Uterus (tissue), 4 donors: ENCODE results near the gene TBX10. TPM values are rescaled to one million over a fixed set of nuclear protein-coding genes. Genes with fewer than 3 reads are reported as not detected.

Experiments used
- DNase-seq, 2 donors: peaks; one replicate each; pipeline ENCODE4 v3.0.0-alpha.2; 2019 to 2020
- H3K27ac ChIP-seq, 2 donors: fragments of 200-600 bp; sonication (generic); 1 replicate in 1 of 2; 2 replicates in 1 of 2; pipeline ENCODE4 v1.5.1; 2016 to 2018
- H3K27me3 ChIP-seq, 2 donors: fragments of 200-600 bp; sonication (generic); one replicate each; pipeline ENCODE4 v1.5.1; 2018 to 2019; ENCODE audit warnings: control low read depth in 1 of 2
- H3K36me3 ChIP-seq, 2 donors: fragments of 200-600 bp; sonication (generic); one replicate each; pipeline ENCODE4 v1.5.1; 2019; ENCODE audit warnings: control low read depth in 1 of 2
- H3K4me1 ChIP-seq, 2 donors: fragments of 200-600 bp; sonication (generic); one replicate each; pipeline ENCODE4 v1.5.1; 2018 to 2019; ENCODE audit warnings: control low read depth in 1 of 2
- H3K4me3 ChIP-seq, 2 donors: fragments of 200-600 bp; sonication (generic); 1 replicate in 1 of 2; 2 replicates in 1 of 2; pipeline ENCODE4 v1.5.1; 2018 to 2019; ENCODE audit warnings: mild to moderate bottlenecking in 1 of 2
- H3K9me3 ChIP-seq, 2 donors: fragments of 200-600 bp; sonication (generic); one replicate each; pipeline ENCODE4 v1.5.1; 2019; ENCODE audit warnings: control low read depth in 1 of 2
- CTCF ChIP-seq, 4 experiments: fragments of 200-600 bp in 2 of 4; fragments of 450-650 bp in 2 of 4; sonication (generic) in 2 of 4; IDR thresholded peaks; one replicate each; pipeline ENCODE4 v1.5.1; 2016 to 2019; ENCODE audit warnings: antibody characterized with exemption in 4 of 4, mild to moderate bottlenecking in 2 of 4, moderate library complexity in 1 of 4
- POLR2A ChIP-seq, 2 donors: fragments of 450-650 bp; IDR thresholded peaks; one replicate each; pipeline ENCODE4 v1.6.1; 2016; ENCODE audit warnings: antibody characterized with exemption in 2 of 2, mild to moderate bottlenecking in 1 of 2, moderate library complexity in 1 of 2
- intact Hi-C: fragments of 100-400 bp; cut with DNase I; formaldehyde crosslinking; loops from one replicate; pipeline ENCODE4 v1.15.1; 2023; ENCODE audit warnings: low total_unique reads
- total RNA-seq, 4 donors: library from RNA; depleted of rRNA in 3 of 4; stranded (reverse); fragments of >200 nt in 3 of 4; gene quantifications; one replicate each; pipeline versions ENCODE4 v1.1.0 to v1.2.4, GENCODE V29; 2014 to 2023
- donor health status: DM: yes; HTN: yes; CAD: no.

The TBX10 gene
- total RNA-seq, 4 donors from 2014 or later, result not detected

- peak overlapping the region; percentile 76 to 83 for H3K27ac ChIP-seq
Observed at GRCh38 chr11:67607507-67607906, 32.1 kb downstream of the TBX10 start.

GRCh38 chr11:67606492-67607295, 32.9 kb downstream of the TBX10 start, which contains the start of gene NDUFV1:
Gene NDUFV1, plus strand, starts transcription at chr11:67606936. Its CDS starts 69 bp downstream, at chr11:67607005.
- H3K4me3 ChIP-seq, result peak within 1 kb of the TSS; percentile 79 to 91
- peak within 1 kb of the TSS; percentile 76 to 83 for H3K27ac ChIP-seq
- H3K27me3 ChIP-seq, result no peaks in the 10 kb centered on the region
- no peaks in the 10 kb centered on the region for H3K36me3 ChIP-seq
- DNase-seq, result peak; percentile 96
- intact Hi-C loops, result no loop called here
- no peaks in the 10 kb centered on the region for H3K9me3 ChIP-seq
- TF ChIP-seq POLR2A (IDR thresholded peaks at IDR 0.05), result peak; percentile 37 to 69
- peak; percentile 67 to 90 (median 82) for TF ChIP-seq CTCF (IDR thresholded peaks at IDR 0.05)
- H3K4me1 ChIP-seq, result peaks cover 7 to 8% of the 10 kb centered on the region in 2 donors

More at GRCh38 chr11:67607507-67607906, 32.1 kb downstream of the TBX10 start:
- Histone ChIP-seq H3K36me3 (no peaks in the 10 kb centered on the region), H3K27me3 (no peaks in the 10 kb centered on the region), H3K4me1 (peaks cover 7 to 8% of the 10 kb centered on the region in 2 donors), H3K4me3 (peak overlapping the region; percentile 79 to 91), H3K9me3 (no peaks in the 10 kb centered on the region)
- DNase-seq, result no peak
- TF ChIP-seq CTCF (IDR thresholded peaks at IDR 0.05) (no peak), POLR2A (IDR thresholded peaks at IDR 0.05) (no peak)
- intact Hi-C loops, result no loop called here

GRCh38 chr11:67606093-67606491, 33.5 kb downstream of the TBX10 start:
- DNase-seq, result no peak
- H3K4me1 ChIP-seq, result peaks cover 7 to 8% of the 10 kb centered on the region in 2 donors
- intact Hi-C loops, result no loop called here

GRCh38 chr11:67605231-67606011, 34.1 kb downstream of the TBX10 start:
- Histone ChIP-seq H3K4me1 (peaks cover 7 to 8% of the 10 kb centered on the region in 2 donors), H3K27ac (no peak overlapping the region), H3K4me3 (no peak overlapping the region), H3K36me3 (no peaks in the 10 kb centered on the region), H3K9me3 (no peaks in the 10 kb centered on the region), H3K27me3 (no peaks in the 10 kb centered on the region)
- intact Hi-C loops, result no loop called here
- TF ChIP-seq POLR2A (IDR thresholded peaks at IDR 0.05) (no peak), CTCF (IDR thresholded peaks at IDR 0.05) (no peak)
- DNase-seq, result peak in 1 of 2 donors; percentile 27

More at GRCh38 chr11:67606093-67606491, 33.5 kb downstream of the TBX10 start:
- Histone ChIP-seq H3K9me3 (no peaks in the 10 kb centered on the region), H3K36me3 (no peaks in the 10 kb centered on the region), H3K27ac (peak overlapping the region; percentile 76 to 83), H3K4me3 (peak overlapping the region; percentile 79 to 91), H3K27me3 (no peaks in the 10 kb centered on the region)
- TF ChIP-seq POLR2A (IDR thresholded peaks at IDR 0.05) (no peak), CTCF (IDR thresholded peaks at IDR 0.05) (no peak)
